Limb (tissue), 2 donors: Measurements from ENCODE around the gene SKAP2.
A peak's percentile ranks its signal among the peaks of the same experiment; 100 is the strongest.

ENCODE experiments used
- DNase-seq, 2 donors: peaks; one replicate each; pipeline ENCODE4 v3.0.0-alpha.2; 2016; ENCODE audit errors: extremely low spot score in 2 of 2

SKAP2 gene

DNA sequence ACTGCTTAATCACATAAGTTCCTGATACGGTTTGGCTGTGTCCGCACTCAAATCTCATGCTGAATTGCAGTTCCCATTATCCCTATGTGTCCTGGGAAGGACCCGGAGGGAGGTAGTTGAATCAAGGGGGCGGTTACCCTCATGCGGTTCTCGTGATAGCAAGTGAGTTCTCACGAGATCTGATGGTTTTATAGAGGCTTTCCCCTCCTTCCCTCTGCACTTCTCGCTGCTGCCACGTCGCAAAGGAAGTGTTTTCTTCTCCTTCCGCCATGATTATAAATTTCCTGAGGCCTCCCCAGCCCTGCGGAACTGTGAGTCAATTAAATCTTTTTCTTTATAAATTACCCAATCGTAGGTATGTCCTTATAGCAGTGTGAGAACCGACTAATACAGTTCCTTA is 226.2 kb downstream of the SKAP2 start:
- no peak for DNase-seq

DNA sequence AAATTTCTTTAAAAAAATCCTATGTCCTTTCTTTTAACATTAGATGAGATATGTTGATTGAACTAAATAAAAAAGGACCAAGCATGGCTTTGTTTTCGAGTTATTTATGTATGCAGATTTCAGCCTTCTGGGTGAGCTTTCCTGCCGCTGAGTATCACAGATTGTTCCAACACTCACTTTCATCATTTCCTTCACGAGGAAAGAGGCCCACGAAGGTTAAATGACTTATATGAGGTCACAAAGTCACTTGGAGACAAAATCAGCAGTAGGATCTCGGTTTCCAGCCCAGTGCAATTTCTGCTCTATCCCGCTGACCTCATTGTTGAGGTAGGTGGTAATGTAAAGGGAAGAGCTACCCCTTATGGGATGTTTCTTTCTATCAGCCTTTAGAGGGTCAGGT is 226.8 kb downstream of the SKAP2 start:
- no peak for DNase-seq

DNA sequence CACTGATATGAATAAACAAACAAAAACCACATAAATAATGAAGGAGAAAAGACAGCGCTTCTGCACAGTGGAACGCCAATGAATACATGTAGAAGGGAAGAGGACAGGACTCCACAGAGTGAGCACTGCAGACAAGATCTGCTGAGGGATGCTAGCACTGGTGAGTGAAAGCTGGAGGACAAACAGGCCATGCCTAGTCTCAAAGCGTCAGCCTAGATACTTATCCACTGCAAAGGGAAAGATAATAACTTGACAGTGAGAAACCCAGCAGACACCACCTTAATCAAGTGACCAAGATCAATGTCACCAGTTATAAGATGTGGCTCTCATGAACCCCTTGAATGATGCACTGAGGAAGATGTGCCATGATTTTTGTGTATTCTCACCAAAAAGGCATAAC is 227.6 kb downstream of the SKAP2 start:
- no peak for DNase-seq

DNA sequence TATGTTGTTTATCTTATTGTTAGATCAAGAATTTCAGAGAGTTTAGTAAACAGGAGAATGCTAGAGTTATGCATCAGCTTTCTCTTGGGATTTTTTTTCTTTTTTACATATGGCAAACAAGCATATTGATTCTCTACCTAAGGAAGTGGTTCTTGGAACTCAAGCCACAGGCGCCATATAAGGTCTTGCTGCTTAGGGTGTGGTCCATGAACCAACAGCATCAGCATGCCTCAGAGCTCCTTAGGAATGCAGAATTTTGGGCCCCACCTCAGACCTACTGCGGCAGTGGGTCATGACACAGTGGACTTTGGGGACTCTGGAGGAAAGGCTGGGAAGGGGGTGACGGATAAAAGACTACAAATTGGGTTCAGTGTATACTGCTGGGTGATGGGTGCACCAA is 230.8 kb downstream of the SKAP2 start:
- no peak for DNase-seq

DNA sequence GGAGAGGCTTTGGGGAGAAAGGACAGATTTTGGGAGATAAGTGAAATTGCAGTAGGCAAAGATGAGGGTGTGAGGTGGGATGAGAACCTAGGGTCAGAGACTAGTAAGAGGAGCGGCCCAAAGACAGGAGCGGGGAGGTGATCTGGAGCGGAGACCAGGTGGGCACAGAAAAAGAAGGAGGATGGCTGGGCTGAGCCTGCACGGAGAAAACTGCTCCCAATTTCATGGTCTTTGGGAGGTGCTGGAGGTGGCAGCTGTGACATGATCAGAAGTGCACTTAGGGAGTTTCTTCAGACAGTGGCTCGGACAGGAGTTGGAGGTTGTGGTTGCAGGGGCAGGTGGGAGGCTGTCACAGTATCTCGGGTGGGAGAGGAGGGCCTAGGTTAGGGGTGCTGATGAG is 232.8 kb downstream of the SKAP2 start:
- no peak for DNase-seq

DNA sequence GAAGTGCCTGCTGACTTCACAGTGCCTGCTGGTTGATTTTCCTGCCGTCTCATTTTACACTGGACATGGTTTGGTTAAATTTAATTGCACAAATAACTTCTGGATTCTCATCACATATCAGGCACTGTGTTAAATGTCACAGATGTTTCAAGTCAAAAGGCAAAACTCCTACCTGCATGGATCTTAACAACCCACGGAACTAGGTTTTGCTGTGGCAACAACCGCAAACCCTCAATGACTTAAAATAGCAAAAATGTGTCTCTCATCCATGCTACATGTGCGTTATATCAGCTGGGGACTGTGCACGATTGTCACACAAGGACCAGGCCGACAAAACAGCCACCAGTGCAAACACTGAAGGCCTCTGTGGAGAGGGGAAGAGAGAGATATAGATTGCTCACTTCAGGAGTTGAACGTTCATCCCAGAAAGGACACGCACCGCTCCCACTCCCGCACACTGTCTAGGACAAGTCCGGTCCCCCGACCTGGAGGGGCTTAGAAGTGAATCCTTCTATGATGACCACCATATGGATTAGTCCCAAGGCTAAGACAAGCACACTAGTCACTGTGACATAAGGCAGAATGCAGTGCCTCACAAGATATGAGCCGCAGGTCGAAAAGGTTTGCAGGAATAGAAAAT is 233.3 kb downstream of the SKAP2 start:
- DNase-seq = no peak

DNA sequence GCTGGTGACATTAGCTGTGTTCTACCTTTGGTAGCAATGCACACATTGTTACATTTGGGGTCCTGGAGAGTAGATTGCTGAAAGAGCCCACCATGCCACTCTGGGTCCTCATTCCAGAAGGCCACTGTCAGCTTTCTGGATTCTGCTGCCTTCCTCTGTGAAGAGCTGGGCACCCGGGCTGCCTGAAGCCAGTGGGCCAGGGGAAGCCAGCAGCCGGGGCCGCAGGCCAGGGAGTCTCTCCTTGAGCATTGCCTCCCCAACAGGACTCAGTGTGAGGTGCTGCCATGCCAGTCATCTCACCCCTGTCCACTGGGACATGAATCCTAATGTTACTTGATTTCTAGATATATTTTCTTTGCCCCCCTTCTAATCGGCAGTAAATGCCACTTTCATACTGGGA is 234.0 kb downstream of the SKAP2 start:
- no peak for DNase-seq

DNA sequence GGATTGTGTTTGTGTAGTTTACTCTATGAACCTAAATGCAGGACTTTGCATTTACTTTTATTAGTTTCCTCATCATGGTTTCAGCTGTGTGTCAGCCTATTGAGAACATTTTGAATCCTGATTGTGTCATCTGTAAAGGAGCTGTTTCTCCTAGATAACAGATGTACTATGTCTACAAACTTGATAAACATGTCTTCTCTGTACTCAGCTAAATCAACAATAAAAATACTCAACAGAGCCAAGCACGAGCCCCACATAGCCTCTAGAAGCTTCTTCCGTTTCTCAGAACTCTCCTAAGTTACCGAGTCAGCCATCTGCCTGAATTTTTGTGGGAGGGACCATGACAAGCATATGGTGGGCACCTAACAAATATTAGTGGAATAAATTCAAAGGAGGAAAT is 234.7 kb downstream of the SKAP2 start:
- DNase-seq = no peak

DNA sequence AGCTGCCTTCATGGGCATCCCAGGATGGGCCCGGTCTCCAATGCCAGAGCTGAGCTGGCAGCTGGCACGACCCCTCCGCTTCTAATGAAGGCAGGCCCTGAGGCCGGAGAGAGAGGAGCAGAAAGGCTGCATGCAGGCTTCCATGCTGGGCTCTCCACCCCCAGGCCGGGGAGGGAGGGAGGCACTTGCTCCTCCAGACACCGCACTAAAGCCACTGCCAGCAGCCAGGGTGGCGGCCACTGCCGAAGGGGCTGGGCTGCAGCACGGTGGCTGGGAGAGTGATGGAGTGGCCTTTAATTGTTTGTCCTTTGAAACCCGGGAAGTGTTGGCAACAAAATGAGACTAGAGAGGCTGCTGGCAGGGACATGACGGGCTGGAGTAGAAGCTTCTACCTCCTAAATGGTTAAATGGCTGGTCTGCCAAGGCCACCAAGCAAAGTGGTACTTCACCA is 236.5 kb downstream of the SKAP2 start:
- DNase-seq = peak in 1 of 2 donors; percentile 44

DNA sequence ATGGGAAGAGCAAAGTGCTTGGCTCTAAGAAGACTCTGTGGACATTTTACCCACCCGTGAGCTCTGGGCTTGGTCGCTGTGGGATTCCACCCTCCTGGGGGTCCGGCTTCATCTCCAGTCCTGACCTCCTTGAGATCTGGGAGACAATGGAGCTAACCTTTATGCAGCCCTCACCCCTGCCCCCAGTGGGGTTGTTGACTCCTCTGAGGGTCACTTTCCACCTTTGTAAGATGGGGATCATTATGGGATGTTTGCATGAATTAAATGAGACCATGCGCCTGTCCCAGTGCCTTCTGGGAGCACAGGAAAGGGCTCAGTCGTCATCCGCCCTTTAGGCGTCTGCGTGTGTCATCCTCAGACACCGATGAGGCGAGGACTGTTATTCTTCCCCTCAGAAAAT is 237.2 kb downstream of the SKAP2 start:
- DNase-seq = no peak

DNA sequence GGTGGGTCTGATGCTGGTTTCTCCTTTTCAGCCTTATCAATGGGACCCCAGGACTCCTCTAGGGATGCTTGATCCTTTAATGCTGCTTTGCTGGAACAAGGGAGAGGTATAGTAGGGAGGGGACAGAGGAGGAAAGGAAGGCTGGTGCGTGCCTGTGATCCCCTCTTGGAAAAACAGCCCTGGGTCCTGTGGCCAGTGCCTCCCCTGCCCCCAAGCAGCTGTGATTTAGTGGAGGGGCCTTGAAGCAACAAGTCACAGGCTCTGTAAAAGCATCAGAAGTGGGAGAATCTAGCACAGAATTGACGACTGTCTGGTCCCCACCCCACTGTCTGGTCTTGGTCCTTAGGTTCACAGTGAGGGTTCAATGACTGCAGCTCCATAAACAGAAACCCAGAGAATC is 237.7 kb downstream of the SKAP2 start:
- no peak for DNase-seq

DNA sequence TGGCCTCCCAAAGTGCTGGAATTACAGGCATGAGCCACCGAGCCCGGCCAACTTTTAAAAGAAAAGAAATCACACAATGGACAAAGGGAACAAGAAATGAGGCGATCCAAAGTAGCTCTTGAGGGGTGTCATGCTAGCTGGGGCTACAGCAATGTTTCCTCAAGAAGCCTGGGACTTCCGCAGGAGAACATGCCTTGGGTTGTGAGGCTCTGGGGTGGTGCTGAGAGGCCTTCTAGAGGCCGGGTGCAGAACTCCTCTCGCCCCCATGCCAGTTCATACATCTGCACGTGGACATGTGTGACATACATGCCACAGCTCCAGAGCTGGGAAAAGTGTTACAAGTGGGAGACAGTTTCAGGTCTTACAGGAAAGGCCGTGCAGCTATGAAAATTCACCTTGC is 238.2 kb downstream of the SKAP2 start:
- no peak for DNase-seq

DNA sequence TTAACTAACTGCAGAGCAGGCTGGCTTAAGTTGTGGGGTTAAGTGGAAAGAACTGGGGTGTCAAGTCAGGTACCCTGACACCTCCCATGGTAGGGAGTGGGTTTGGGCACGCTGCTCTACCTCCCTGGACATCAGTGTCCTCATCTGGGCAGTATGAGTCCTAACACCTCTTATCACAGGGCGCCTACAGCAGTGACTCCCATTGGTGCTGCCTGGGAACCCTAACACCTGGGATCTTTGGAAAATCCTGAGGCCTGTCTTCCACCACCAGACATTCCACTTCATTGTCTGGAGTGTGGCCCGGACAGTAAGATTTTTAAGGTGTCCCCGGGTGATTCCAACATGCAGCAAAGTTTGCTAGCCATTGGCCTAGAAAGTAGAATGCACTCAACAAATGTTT is 239.1 kb downstream of the SKAP2 start:
- no peak for DNase-seq

DNA sequence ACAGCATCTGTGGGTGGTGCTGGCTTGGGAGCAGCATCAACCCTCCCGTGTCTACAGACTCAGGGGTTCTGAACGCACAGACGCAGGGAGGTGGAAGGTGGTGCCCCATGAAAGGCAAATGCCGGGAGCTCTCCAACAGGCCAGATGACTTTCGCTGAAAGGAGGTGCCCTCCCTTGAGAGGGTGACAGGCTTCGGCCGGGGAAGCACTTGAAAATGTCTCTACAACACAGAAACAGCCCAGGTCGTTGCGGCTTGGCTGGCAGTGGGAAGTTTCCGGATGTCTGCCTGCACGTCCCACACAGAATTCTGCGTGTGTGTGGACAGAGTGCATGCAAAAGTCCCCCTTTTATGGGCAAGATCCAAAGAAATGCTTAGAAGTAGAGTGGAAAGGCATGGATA is 239.6 kb downstream of the SKAP2 start:
- no peak for DNase-seq

DNA sequence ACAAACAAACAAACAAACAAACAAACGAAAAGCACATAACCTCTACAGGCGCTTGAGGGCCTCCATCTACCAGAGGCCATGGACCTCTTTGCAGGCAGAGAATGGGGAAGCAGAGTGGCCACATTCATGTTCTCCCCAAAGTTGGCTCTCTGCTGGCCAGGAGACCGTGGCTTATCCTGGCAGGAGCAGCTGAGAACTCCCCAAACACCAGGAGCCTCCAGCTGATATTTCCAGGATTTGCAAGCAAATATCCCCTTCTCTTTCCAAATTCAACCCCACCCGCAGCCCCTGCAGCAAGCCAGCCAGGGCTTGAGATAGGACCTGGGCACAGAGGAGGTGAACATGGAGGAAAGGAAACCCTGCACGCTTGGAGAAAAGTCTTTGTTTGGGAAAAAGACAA is 240.0 kb downstream of the SKAP2 start:
- no peak for DNase-seq

DNA sequence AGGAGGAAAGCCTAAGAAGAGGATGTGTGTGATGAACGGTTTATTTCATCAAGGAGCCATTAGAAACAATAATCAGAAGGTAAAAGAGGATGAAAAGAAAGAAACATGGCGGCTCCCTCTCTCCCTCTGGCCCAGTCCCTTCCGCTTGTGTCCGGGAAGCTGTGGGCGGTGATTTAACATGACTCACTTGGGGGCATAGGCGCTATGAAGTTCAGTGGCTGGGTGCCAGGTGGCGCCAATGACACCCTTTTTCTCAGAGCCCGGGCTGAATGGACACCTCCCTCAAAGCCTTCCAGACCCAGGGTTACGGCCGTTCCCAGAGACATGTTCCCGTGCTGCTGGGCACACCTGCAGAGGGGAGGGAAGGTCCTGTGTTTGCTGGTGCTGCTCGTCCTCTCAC is 244.0 kb downstream of the SKAP2 start:
- no peak for DNase-seq

DNA sequence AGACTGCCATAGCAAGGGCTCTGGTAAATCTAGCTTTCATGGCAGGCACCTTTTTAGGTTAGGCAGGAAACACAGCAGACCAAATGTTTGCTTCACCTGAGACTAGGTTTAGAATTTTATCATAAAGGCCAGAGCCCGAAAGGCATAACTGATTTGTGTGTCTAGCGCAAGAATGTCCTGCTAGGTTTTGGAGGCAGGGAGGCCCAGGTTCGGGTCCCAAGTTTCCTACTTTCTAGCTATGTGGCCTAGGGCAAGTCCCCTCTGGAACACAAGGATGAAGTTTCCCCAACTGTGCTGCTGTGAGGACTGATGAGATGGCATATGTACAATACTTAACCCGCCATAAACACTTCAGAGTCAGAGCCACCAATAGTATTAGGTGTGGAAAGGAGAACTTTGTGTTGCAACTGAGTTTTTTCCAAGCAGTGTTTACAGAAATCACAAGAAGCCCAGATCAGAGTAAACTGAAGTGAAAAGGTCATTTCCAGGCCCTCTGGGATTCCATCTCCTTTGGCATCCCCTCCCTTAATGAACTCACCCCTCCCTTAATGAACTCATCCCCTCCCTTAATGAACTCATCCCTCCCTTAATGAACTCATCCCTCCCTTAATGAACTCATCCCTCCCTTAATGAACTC is 244.9 kb downstream of the SKAP2 start:
- no peak for DNase-seq

DNA sequence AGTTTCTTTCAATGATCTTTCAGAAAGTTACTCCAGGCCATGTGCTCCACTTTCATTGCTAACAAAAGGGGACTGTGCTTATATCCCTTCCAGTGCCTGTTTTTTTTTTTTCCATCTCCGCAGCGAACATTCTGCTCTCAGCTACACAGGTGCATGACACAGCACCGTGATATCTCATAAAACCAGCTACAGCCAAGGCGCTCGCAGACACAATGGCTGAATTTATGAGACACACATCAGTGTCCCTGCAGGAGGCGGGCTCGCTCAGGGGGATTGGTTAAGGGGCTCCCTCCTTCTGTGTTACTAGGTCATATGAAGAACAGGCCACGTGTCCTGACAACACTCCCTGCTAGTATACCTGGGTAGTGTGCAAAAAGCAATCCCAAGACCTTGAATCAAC is 245.5 kb downstream of the SKAP2 start:
- DNase-seq = no peak

DNA sequence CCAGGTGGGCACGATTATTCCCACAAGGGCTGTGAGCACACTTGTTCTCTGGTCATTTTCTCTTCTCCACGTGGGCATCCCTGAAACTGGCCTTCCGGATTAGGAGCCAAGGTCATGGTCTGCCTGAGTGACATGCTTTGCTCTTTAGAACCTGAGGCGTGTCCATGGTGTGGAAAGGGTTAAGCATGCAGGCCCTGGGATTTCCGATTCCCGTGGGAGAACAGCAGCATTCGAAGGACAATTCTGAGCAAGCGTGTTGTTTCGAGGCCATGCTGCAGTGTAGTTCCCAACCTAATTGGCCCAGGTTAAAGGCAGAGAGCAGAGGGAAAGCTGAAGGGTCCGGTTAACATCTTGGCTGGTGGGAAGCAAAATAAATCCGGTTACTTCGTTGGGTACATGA is 245.9 kb downstream of the SKAP2 start:
- no peak for DNase-seq
